ENCODE results near the gene ANKMY1.

ANKMY1 gene

DNA sequence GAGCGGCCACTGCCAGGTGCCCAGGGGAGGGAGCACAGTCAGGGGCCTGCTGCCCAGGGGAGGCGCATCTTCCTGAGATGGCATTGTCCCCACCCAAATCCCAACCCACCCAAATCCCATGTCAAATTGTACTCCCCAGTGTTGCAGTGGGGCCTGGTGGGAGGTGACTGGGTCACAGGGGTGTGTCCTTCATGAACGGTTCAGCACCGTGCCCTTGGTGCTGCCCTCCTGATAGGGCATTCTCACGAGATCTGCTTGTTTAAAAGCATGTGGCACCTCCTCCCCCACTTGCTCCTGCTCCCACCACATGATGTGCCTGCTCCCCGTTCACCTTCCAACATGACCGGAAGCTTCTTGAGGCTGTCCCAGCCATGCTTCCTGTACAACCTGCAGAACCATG, 27.6 kb downstream of the ANKMY1 start:
- Histone ChIP-seq H3K27ac (ENCODE audit: low read depth, low read length) (no peak overlapping the region), H3K27me3 (ENCODE audit: low read length) (no peaks in the 10 kb centered on the region), H3K9me3 (ENCODE audit: insufficient read depth, low read length) (peaks cover 31% of the 10 kb centered on the region; the same call in 1 of the 2 replicates), H3K36me3 (ENCODE audit: low read length) (peaks cover 53% of the 10 kb centered on the region), H3K9me2 (replicated peaks; ENCODE audit: insufficient read depth, low read length) (no peaks in the 10 kb centered on the region), H4K20me1 (ENCODE audit: low read depth, low read length) (no peaks in the 10 kb centered on the region), H3K9ac (ENCODE audit: low read length) (no peak overlapping the region), H3K79me2 (ENCODE audit: insufficient read depth, low read length) (peaks cover 17% of the 10 kb centered on the region), H3K4me3 (ENCODE audit: insufficient read depth, low read length, poor library complexity, severe bottlenecking) (no peak overlapping the region), H3F3A (ENCODE audit: insufficient read depth) (no peaks in the 10 kb centered on the region), H3K4me2 (ENCODE audit: low read depth, low read length, poor library complexity, severe bottlenecking) (no peak overlapping the region), H2AFZ (ENCODE audit: low read depth, low read length, severe bottlenecking) (no peak overlapping the region)
- TF ChIP-seq, protein P1, sequence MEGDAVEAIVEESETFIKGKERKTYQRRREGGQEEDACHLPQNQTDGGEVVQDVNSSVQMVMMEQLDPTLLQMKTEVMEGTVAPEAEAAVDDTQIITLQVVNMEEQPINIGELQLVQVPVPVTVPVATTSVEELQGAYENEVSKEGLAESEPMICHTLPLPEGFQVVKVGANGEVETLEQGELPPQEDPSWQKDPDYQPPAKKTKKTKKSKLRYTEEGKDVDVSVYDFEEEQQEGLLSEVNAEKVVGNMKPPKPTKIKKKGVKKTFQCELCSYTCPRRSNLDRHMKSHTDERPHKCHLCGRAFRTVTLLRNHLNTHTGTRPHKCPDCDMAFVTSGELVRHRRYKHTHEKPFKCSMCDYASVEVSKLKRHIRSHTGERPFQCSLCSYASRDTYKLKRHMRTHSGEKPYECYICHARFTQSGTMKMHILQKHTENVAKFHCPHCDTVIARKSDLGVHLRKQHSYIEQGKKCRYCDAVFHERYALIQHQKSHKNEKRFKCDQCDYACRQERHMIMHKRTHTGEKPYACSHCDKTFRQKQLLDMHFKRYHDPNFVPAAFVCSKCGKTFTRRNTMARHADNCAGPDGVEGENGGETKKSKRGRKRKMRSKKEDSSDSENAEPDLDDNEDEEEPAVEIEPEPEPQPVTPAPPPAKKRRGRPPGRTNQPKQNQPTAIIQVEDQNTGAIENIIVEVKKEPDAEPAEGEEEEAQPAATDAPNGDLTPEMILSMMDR (IDR thresholded peaks at IDR 0.05; ENCODE audit: insufficient read depth, low read length, poor library complexity, severe bottlenecking): no peak
- no peak for TF ChIP-seq EZH2phosphoT487 (conservative IDR thresholded peaks at IDR 0.05; ENCODE audit: low read length)

DNA sequence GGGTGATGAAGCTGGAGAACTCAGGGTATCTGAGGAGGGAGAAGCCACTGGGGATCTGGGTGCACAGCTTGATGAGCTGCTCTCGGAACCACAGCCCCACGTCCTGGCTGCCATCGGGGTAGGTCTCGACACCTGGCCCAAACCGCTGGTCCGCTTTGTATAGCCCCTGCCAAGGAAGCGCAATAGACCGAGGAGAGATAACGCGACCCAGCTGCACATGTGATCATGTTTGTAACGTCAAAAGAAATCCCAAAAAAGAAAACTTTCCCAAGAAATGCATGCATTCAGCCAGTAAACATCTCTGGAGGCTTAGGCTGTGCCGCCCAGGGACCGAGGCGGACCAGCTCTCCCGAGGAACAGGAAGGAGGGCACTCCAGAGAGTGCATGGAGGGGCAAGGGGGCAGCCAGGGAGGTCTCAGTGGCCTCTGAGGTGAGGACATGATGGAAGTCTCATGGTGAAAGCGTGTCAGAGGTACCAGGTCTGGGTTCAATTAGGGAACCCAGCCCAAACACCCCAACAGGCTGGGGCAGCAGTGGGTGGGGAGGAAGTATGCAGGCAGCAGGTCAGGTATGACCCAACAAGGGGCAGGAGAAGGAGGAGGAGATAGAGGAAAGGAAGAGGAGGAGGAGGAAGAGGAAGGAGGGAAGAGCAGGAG, 28.3 kb downstream of the ANKMY1 start:
- no peaks in the 10 kb centered on the region for H4K20me1 ChIP-seq (ENCODE audit: low read depth, low read length)
- no peaks in the 10 kb centered on the region for H3F3A ChIP-seq (ENCODE audit: insufficient read depth)
- no peak overlapping the region for H3K4me3 ChIP-seq (ENCODE audit: insufficient read depth, low read length, poor library complexity, severe bottlenecking)
- H3K4me2 ChIP-seq (ENCODE audit: low read depth, low read length, poor library complexity, severe bottlenecking): no peak overlapping the region
- H3K36me3 ChIP-seq (ENCODE audit: low read length): peaks cover 58% of the 10 kb centered on the region
- TF ChIP-seq, protein P1 (IDR thresholded peaks at IDR 0.05; ENCODE audit: insufficient read depth, low read length, poor library complexity, severe bottlenecking): no peak
- no peak for TF ChIP-seq EZH2phosphoT487 (conservative IDR thresholded peaks at IDR 0.05; ENCODE audit: low read length)
- H3K9me2 ChIP-seq (replicated peaks; ENCODE audit: insufficient read depth, low read length): no peaks in the 10 kb centered on the region
- no peaks in the 10 kb centered on the region for H3K27me3 ChIP-seq (ENCODE audit: low read length)
- peaks cover 17% of the 10 kb centered on the region for H3K79me2 ChIP-seq (ENCODE audit: insufficient read depth, low read length)
- peaks cover 34% of the 10 kb centered on the region; the same call in 1 of the 2 replicates for H3K9me3 ChIP-seq (ENCODE audit: insufficient read depth, low read length)
- H3K27ac ChIP-seq (ENCODE audit: low read depth, low read length): no peak overlapping the region
- H2AFZ ChIP-seq (ENCODE audit: low read depth, low read length, severe bottlenecking): no peak overlapping the region
- H3K9ac ChIP-seq (ENCODE audit: low read length): no peak overlapping the region

DNA sequence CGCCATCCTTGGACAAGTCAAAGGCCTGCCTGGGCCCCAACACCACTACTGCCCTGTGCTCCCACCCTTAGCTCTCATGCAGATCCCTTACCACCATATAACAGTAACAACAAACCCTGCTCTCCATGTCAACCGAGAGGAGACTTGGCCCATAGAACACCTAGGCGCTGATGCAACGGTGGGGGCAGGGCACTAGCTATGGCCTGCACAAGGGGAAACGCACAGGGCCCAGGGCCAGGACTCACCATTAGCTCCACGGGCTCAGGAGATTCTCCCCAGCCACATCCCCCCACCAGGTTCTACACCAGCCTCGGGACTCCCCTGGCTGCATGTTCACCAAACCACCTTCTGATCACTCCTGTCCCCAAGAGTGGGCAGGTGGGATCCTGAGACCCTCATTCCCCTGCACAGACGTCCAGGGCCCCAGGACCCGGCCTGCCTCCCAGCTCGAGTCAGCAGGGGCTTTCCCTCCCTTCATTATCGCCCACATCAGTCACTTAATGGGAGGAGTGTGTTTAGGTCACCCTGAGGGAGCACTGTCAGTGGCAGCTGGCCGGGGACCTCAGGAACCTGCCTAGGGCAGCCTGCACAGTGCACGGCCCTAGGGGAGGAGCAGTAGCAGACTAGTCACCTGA, 29.3 kb downstream of the ANKMY1 start:
- no peak overlapping the region for H3K4me3 ChIP-seq (ENCODE audit: insufficient read depth, low read length, poor library complexity, severe bottlenecking)
- no peak overlapping the region for H3K4me2 ChIP-seq (ENCODE audit: low read depth, low read length, poor library complexity, severe bottlenecking)
- no peaks in the 10 kb centered on the region for H4K20me1 ChIP-seq (ENCODE audit: low read depth, low read length)
- peaks cover 14% of the 10 kb centered on the region for H3K79me2 ChIP-seq (ENCODE audit: insufficient read depth, low read length)
- H3K9ac ChIP-seq (ENCODE audit: low read length): no peak overlapping the region
- TF ChIP-seq EZH2phosphoT487 (conservative IDR thresholded peaks at IDR 0.05; ENCODE audit: low read length): no peak
- TF ChIP-seq, protein P1 (IDR thresholded peaks at IDR 0.05; ENCODE audit: insufficient read depth, low read length, poor library complexity, severe bottlenecking): no peak
- no peak overlapping the region for H2AFZ ChIP-seq (ENCODE audit: low read depth, low read length, severe bottlenecking)
- H3K9me3 ChIP-seq (ENCODE audit: insufficient read depth, low read length): peaks cover 34% of the 10 kb centered on the region; the same call in 1 of the 2 replicates
- H3K36me3 ChIP-seq (ENCODE audit: low read length): peaks cover 55% of the 10 kb centered on the region
- H3K9me2 ChIP-seq (replicated peaks; ENCODE audit: insufficient read depth, low read length): no peaks in the 10 kb centered on the region
- no peak overlapping the region for H3K27ac ChIP-seq (ENCODE audit: low read depth, low read length)
- no peaks in the 10 kb centered on the region for H3K27me3 ChIP-seq (ENCODE audit: low read length)
- no peaks in the 10 kb centered on the region for H3F3A ChIP-seq (ENCODE audit: insufficient read depth)

Data from SU-DHL-6 (cell line).